Activated naive CD8-positive, alpha-beta T cell treated with anti-CD3 and anti-CD28 coated beads, Interleukin-2, amount 50 U/mL, for 24 hours (primary cell): ENCODE results near the gene PRCD.
A peak's percentile ranks its signal among the peaks of the same experiment; 100 is the strongest.

Experiments used
- ATAC-seq: fragments of 150-1000 bp; cut with Tn5 transposase; one replicate; pipeline ENCODE4 v1.10.0; 2021
- DNase-seq: peaks from one replicate; pipeline ENCODE4 v3.0.0; 2021
- H3K27ac Mint-ChIP-seq: one replicate; pipeline ENCODE4 v1.8.0; 2021; ENCODE audit warnings: mild to moderate bottlenecking, mixed read lengths
- H3K27me3 Mint-ChIP-seq: one replicate; pipeline ENCODE4 v1.8.0; 2021; ENCODE audit warnings: mixed read lengths
- H3K36me3 Mint-ChIP-seq: one replicate; pipeline ENCODE4 v1.8.0; 2021; ENCODE audit warnings: low read depth, mixed read lengths
- H3K4me1 Mint-ChIP-seq: one replicate; pipeline ENCODE4 v1.8.0; 2021; ENCODE audit warnings: mixed read lengths
- H3K4me3 Mint-ChIP-seq: one replicate; pipeline ENCODE4 v1.8.0; 2021; ENCODE audit warnings: mild to moderate bottlenecking, moderate library complexity, mixed read lengths
- H3K9me3 Mint-ChIP-seq: one replicate; pipeline ENCODE4 v1.8.0; 2021; ENCODE audit warnings: mixed read lengths

PRCD gene

DNA sequence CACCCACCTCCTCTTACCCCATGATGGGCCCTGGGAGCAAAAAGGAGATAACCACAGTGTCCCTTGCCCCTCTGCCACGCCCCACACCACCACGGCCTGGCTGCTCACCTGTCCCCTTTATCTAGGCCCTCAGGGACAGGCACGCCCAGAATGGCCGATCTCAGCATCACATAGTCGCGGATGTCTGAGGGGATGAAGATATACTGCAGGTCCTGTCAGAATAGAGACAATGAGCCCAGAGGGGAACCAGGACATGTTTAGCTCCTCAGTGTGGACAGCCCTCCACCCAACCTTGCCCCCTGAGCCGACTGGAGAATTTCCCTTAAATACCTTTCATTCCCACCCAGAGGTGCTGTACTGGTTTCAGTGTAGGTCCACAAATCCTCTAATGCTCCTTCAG lies 30.6 kb downstream of the PRCD start:
- Mint-ChIP-seq H3K36me3 (peaks cover 14% of the 10 kb centered on the region), H3K27me3 (no peaks in the 10 kb centered on the region), H3K4me1 (peaks cover 25% of the 10 kb centered on the region), H3K9me3 (no peaks in the 10 kb centered on the region), H3K27ac (no peak overlapping the region), H3K4me3 (no peak overlapping the region)
- ATAC-seq (no peak), DNase-seq (no peak)

DNA sequence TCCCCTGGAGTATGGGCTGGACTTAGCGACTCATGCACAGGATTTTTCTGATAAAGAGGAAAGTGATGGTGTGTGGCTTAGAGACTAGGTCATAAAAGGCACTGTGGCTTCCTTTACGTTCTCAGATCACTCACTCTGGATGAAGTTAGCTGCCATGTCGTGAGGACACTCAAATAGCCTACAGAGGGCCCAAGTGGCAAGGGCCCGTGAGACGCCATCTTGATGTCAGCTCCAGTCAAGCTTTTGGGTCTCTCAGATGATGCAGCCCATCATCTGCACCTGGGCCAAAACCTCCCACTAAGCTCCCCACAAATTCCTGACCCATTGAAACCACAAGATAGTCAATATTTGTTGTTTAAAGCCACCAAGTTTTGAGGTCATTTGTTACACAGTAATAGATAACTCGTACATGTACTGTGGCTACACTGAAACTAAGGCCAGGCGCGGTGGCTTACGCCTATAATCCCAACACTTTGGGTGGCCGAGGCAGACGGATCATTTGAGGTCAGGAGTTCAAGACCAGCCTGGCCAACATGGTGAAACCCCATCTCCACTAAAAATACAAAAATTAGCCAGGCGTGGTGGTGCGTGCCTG lies 31.1 kb downstream of the PRCD start:
- peaks cover 9% of the 10 kb centered on the region for H3K36me3 Mint-ChIP-seq
- no peak overlapping the region for H3K27ac Mint-ChIP-seq
- DNase-seq (no peak), ATAC-seq (no peak)
- no peaks in the 10 kb centered on the region for H3K9me3 Mint-ChIP-seq
- no peak overlapping the region for H3K4me3 Mint-ChIP-seq
- H3K4me1 Mint-ChIP-seq, result peaks cover 20% of the 10 kb centered on the region
- no peaks in the 10 kb centered on the region for H3K27me3 Mint-ChIP-seq

DNA sequence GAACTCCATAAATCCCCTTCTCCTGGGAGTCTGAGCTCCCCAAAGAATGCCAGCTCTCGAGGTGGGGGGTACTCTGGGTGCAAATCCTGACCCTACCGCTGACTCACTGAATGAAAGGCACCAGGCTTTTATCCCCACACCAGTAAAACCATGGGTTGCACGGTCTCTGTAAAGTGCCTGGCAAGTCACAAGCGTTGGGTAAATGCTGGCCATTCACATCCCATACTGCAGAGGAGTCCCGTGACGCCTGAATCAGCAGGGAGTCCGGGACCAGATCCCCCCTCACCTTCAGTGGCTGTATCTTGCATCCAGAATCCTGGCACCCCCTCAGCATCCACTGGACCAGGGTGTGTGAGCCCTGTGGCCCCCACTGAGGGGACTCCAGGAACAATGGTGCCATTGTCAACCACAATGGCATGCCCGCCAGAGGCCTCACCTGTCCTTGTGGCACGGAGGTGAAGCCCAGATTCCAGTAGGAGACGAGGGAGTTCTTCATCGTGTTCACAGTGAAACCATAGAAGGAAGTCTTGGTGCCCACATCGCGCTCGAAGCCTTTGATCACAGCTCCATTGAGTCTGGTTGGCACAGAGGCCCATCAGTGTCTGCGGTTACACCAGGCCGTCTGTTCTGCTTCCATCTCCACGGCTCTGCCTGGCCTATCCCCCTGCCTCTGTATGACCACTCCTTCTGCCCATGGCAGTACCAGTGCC lies 32.5 kb downstream of the PRCD start:
- ATAC-seq (no peak), DNase-seq (no peak)
- Mint-ChIP-seq H3K36me3 (no peaks in the 10 kb centered on the region), H3K9me3 (no peaks in the 10 kb centered on the region), H3K4me1 (peaks cover 9% of the 10 kb centered on the region), H3K27me3 (no peaks in the 10 kb centered on the region), H3K27ac (no peak overlapping the region), H3K4me3 (no peak overlapping the region)

DNA sequence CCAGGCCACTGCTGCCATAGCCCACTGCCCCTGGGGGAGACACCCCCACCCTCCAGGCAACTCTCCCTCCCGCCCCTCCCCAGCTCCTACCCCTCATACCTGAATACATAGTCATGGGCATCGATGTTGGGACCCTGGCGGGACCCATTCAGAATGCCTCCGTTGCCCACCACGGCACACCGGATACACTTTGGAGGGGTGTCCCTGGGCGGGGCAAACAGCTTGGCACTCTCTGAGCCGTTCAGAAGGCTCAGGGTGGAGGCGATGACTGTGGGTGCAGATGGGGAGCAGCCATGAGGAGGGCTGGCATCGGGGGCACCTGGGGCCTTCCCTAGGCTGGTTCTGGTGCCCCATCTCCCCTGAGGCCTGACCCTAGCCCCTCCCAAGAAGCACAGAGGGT lies 33.3 kb downstream of the PRCD start:
- H3K4me1 Mint-ChIP-seq, result peaks cover 4% of the 10 kb centered on the region
- no peaks in the 10 kb centered on the region for H3K9me3 Mint-ChIP-seq
- DNase-seq (no peak), ATAC-seq (no peak)
- H3K27me3 Mint-ChIP-seq, result no peaks in the 10 kb centered on the region
- no peak overlapping the region for H3K27ac Mint-ChIP-seq
- no peak overlapping the region for H3K4me3 Mint-ChIP-seq
- H3K36me3 Mint-ChIP-seq, result no peaks in the 10 kb centered on the region

DNA sequence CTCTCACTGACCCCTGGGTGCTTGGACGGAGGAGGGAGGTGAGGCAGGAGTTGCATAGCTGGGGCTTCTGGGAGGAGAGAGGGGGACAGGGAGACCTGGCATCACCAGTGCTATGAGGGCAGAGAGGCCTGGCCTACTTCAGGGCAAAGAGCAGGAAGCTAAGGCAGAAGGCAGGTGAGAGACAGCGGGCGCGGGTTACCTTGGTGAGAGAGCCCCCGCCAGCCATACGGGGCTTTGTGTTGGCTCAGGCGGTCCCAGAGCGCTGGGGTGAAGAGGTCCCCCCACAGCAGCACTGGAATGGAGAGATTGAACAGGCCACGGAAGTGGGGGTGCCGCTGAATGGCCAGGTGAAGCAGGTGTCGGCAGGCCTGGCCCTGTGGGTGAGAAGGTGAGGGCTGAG lies 34.3 kb downstream of the PRCD start:
- Mint-ChIP-seq H3K27me3 (no peaks in the 10 kb centered on the region), H3K4me1 (no peaks in the 10 kb centered on the region), H3K27ac (no peak overlapping the region), H3K4me3 (no peak overlapping the region), H3K36me3 (no peaks in the 10 kb centered on the region), H3K9me3 (no peaks in the 10 kb centered on the region)
- ATAC-seq (no peak), DNase-seq (no peak)

DNA sequence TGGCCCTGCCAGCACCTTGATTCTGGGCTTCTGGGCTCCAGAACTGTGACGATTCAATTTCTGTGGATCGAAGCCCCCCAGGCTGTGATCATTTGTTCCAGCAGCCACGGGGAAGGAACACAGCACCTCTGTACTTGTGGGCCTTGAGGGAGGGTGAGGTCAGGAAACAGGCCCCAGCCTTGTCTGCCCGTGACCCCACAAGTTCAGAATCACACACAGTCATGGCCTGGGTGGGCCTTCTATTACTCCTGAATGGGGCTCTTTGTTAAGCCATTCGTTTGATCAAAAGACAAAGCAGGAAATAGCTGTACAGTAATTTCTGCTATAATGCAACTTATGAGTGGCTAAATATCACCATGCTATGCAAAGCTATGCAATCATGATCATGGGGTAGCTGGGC lies 35.7 kb downstream of the PRCD start:
- Mint-ChIP-seq H3K27ac (no peak overlapping the region), H3K27me3 (no peaks in the 10 kb centered on the region), H3K4me3 (no peak overlapping the region), H3K36me3 (no peaks in the 10 kb centered on the region), H3K9me3 (no peaks in the 10 kb centered on the region), H3K4me1 (peaks cover 7% of the 10 kb centered on the region)
- DNase-seq, result no peak
- no peak for ATAC-seq

DNA sequence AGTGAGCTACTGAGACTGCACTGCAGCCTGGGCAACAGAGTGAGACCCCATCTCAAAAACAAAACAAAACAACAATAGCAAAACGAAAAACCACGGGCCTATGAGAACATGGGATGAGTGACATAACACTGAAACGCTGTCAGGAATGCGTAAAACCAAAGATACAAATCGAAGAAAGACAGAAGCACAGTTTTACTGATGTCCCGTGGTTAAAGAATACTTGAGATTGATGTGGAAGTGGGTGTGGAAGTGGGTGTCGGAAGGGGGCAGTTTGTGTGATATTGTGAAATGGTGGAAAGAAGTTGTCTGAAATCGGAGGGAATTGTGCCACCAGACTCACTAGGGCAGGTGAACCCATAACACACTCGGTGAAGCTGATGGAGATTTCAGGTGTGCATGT lies 36.3 kb downstream of the PRCD start:
- no peak for DNase-seq
- ATAC-seq, result no peak
- Mint-ChIP-seq H3K27me3 (no peaks in the 10 kb centered on the region), H3K4me1 (peaks cover 7% of the 10 kb centered on the region), H3K36me3 (no peaks in the 10 kb centered on the region), H3K27ac (no peak overlapping the region), H3K4me3 (no peak overlapping the region), H3K9me3 (no peaks in the 10 kb centered on the region)

DNA sequence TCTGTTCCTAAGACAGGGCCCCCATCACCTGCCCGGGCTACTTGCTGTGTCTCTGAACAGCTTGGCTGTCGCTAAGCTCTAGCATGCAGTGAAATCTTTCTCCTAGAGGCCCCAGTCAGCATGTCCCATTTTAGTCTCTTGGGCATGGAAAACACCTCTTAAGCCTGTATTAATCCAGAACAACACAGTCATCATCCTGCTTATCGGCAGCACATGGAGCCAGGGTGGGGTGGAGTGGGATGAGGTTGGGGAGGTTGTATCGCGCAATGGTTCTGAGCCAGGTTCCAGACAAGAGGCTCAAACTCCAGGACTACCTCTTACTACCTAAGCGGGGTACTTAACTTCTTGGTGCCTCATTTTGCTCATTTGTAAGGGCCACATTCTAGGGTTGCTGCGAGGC lies 38.0 kb downstream of the PRCD start:
- ATAC-seq (no peak), DNase-seq (no peak)
- Mint-ChIP-seq H3K36me3 (no peaks in the 10 kb centered on the region), H3K9me3 (no peaks in the 10 kb centered on the region), H3K4me3 (no peak overlapping the region), H3K4me1 (peaks cover 7% of the 10 kb centered on the region), H3K27ac (no peak overlapping the region), H3K27me3 (peaks cover 4% of the 10 kb centered on the region)

DNA sequence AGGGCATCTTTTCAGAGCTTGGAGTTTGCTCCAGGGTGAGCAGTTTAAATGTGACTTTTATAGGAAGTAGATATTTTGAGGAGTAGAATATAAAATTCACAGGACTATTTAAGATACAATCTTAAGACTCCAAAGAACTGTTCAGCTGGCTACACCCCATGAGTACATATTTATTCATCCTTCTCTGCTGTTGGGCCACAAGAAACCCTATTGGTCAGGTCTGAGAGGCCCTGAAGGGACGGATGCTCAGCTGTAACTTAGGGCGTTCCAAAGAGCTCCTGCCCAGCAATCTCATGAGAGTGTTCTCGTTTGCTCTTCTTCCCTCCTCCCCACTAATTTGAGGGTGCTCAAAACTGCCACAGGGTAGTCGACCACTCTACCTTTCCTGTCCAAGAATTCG lies 38.5 kb downstream of the PRCD start:
- Mint-ChIP-seq H3K27me3 (peaks cover 5% of the 10 kb centered on the region), H3K9me3 (no peaks in the 10 kb centered on the region), H3K27ac (no peak overlapping the region), H3K4me3 (no peak overlapping the region), H3K4me1 (peaks cover 7% of the 10 kb centered on the region), H3K36me3 (no peaks in the 10 kb centered on the region)
- no peak for ATAC-seq
- DNase-seq, result no peak

DNA sequence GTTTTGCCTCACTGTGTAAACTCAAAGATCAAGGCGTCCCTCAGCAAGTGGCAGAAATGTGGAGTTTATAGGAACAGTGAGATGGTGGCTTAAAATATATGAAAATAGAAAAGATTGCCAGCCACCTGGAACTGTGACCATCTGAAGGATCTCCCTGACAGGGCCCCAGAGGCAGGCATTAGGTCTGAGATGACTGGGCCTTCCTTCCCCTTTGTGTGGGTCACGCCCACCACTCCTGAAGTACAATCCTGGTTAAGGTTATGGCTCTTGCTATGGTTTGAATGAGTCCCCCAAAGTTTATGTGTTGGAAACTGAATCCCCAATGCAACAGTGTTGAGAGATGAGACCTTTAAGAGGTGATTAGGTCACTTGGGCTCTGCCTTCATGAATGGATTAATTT lies 39.4 kb downstream of the PRCD start:
- DNase-seq, result no peak
- no peaks in the 10 kb centered on the region for H3K9me3 Mint-ChIP-seq
- no peak overlapping the region for H3K4me3 Mint-ChIP-seq
- no peak overlapping the region for H3K27ac Mint-ChIP-seq
- peaks cover 12% of the 10 kb centered on the region for H3K27me3 Mint-ChIP-seq
- H3K36me3 Mint-ChIP-seq, result no peaks in the 10 kb centered on the region
- peaks cover 7% of the 10 kb centered on the region for H3K4me1 Mint-ChIP-seq
- ATAC-seq, result peak; percentile 75

DNA sequence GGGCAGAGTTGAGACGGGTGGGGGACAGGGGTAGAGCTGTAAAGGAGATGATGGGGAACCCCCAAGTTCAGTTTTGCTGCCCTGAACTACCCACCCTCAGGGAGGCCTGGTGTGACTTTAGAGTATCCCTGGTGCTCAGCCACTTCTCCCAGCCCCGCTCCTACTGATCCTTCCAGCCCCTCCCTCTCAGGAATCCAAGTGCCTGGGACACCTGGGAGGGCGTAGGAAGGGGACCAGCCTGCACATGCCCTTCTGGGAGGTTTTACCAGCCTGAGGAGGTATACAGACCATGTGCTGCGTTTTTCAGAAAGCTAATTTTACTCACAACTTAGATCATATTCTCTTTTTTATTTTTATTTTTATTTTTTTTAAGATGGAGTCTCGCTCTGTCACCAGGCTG lies 41.7 kb downstream of the PRCD start:
- DNase-seq, result no peak
- no peak for ATAC-seq
- Mint-ChIP-seq H3K4me3 (no peak overlapping the region), H3K9me3 (no peaks in the 10 kb centered on the region), H3K4me1 (peaks cover 15% of the 10 kb centered on the region), H3K27me3 (peaks cover 26% of the 10 kb centered on the region), H3K36me3 (no peaks in the 10 kb centered on the region), H3K27ac (no peak overlapping the region)

DNA sequence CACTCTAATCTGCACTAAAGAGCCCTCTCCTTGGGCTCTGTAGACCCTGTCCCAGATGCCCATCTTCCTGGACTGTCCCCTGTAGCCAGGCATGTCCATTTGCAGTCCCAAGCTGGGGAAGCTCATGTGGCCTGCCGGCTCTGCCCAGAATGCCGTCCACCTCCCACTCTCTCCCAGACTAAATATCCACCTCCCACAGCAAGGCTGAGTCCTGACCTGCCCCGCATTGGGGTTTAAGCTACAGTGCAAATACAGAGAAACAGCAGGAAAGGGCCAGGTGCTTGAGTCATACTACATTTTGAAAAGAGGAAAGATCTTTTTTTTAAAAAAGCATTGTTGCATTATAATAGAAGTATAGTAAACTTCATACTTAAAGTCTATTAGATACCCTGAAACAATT lies 42.8 kb downstream of the PRCD start:
- Mint-ChIP-seq H3K9me3 (no peaks in the 10 kb centered on the region), H3K27ac (no peak overlapping the region), H3K36me3 (no peaks in the 10 kb centered on the region), H3K27me3 (peaks cover 37% of the 10 kb centered on the region), H3K4me3 (no peak overlapping the region), H3K4me1 (peaks cover 19% of the 10 kb centered on the region)
- ATAC-seq, result no peak
- DNase-seq, result no peak

DNA sequence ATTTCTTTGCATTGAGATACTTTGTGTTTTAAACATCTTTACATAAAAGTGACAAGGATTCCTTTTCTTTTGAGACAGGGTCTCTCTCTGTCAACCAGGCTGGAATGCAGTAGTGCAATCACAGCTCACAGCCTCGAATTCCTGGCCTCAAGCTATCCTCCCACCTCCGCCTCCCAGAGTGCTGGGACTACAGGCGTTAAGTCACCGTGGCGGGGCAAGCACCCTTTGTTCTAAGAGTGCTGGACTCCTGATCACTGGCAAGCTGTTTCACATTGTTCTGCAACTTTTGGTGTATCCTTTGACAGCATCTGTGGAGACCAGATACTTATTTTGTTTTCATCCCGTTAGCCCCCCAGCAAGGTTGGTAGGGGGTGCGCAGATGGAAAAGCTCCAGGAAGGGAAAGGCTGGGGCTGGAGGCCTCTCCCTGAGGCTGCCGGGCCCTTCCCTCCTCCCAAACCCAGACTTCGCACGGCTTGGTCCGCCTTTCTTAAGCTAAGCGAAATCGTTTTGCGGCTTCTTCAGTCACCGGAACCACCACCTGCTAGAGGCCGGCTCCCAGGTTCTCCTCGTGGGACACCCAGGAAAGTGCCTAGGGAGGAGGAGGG lies 44.7 kb downstream of the PRCD start:
- Mint-ChIP-seq H3K27me3 (peaks cover 52% of the 10 kb centered on the region), H3K4me3 (peak overlapping the region; percentile 63), H3K27ac (no peak overlapping the region), H3K4me1 (peaks cover 17% of the 10 kb centered on the region), H3K36me3 (no peaks in the 10 kb centered on the region), H3K9me3 (no peaks in the 10 kb centered on the region)
- DNase-seq (no peak), ATAC-seq (no peak)

DNA sequence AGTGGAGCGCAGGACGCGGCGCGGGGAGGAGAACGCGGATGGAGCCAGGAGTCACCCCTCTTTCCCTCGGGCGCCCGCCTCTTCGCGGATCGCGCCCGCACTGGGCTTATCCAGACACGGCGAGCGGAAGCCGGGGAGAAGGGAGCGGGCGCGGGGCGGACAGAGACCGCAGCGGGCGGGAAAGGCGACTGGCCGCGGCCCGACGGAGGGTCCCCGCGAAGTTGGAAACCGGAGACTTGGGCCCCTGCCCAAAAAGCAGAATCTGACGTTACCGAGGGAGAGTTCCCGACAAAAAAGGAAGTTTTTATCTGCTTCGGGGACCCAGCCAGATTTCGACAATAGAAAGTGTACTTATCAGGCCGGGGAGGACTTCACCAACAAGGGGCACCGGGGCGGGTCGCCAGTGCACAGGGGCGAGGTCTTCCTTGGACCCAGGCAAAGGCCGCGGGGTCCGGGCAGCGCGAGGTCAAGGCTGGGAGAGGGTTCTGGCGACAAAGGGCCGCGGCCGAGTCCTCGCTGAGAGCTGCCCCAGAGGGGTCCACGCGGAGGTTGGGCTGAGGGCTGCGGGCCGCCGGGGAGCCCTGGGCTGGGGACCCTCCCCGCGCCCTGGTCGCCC lies 45.3 kb downstream of the PRCD start:
- Mint-ChIP-seq H3K27me3 (peaks cover 54% of the 10 kb centered on the region), H3K9me3 (no peaks in the 10 kb centered on the region), H3K36me3 (no peaks in the 10 kb centered on the region), H3K27ac (no peak overlapping the region), H3K4me3 (peak overlapping the region; percentile 63), H3K4me1 (peaks cover 12% of the 10 kb centered on the region)
- ATAC-seq (no peak), DNase-seq (no peak)
